Regular cardiac myocyte (primary cell): Measurements from ENCODE around the gene FCRL2. TPM values are rescaled to one million over a fixed set of nuclear protein-coding genes. Genes with fewer than 3 reads are reported as not detected.

Experiments
- total RNA-seq: library from RNA; depleted of rRNA; stranded (reverse); fragments of >200 nt; gene quantifications from 2 replicates; pipeline ENCODE4 v1.2.3, GENCODE V29; 2014

FCRL2 gene, protein sequence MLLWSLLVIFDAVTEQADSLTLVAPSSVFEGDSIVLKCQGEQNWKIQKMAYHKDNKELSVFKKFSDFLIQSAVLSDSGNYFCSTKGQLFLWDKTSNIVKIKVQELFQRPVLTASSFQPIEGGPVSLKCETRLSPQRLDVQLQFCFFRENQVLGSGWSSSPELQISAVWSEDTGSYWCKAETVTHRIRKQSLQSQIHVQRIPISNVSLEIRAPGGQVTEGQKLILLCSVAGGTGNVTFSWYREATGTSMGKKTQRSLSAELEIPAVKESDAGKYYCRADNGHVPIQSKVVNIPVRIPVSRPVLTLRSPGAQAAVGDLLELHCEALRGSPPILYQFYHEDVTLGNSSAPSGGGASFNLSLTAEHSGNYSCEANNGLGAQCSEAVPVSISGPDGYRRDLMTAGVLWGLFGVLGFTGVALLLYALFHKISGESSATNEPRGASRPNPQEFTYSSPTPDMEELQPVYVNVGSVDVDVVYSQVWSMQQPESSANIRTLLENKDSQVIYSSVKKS
- total RNA-seq: not detected in 2 replicates

GRCh38 chr1:157776971-157777391 lies at the start of gene FCRL2:
Gene FCRL2 (minus strand): TSS chr1:157777132. CDS start chr1:157777073, 59 bp downstream.

GRCh38 chr1:157819896-157820295 lies 43.0 kb upstream of the FCRL2 start, which contains the start of gene FCRL1:
Gene FCRL1 (minus strand): TSS chr1:157820120. CDS start chr1:157820037, 83 bp downstream.

DNA sequence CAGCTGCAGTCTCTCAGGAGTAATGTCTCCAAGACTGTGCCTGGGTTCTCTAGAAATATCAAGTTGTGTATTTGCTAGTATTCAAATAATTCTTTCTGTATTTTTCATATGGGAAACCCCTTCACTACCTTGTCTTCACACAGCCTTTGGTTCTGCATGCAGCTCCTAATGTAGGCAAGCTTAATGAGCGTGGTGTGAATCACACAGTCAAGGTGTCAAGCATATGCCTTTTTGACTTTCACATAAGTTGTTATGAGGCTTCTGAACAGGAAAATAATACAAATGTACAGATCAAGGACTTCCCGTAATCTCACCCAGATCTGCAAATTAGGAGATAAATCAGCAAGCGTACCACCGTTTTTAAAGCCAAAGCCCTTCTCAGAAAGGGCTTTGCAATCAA lies 76.2 kb downstream of the FCRL2 start, which contains the start of gene FCRL3:
Gene FCRL3 (minus strand): TSS at position 38 of the 400 bp plus-strand sequence. CDS start 280 bp downstream, outside the sequence.

Other genes with a start within 250 kb of the FCRL2 start
- not detected in 2 replicates for gene FCRL5, start 224.6 kb downstream of the FCRL2 start, total RNA-seq
- gene FCRL4, start 179.0 kb downstream of the FCRL2 start, total RNA-seq: not detected in 2 replicates
- not detected in 2 replicates for gene FCRL3, start 76.4 kb downstream of the FCRL2 start, total RNA-seq
- not detected in 2 replicates for gene FCRL1, start 43.0 kb upstream of the FCRL2 start, total RNA-seq
- not detected in 2 replicates for gene CD5L, start 64.7 kb upstream of the FCRL2 start, total RNA-seq
- 92.4 and 146 TPM in 2 replicates for gene KIRREL1, start 216.5 kb upstream of the FCRL2 start, total RNA-seq